ENCODE results near the gene MMRN2.
"Not testable (repeated sequence)": the region's sequence is repeated elsewhere in the genome, so short reads cannot be mapped to it uniquely, and the experiment has no call there.

- not testable (repeated sequence) for TF ChIP-seq JUN (CRISPR knock-in tag; IDR thresholded peaks at IDR 0.05); CTCF (IDR thresholded peaks at IDR 0.05); TP53 (CRISPR knock-in tag; IDR thresholded peaks at IDR 0.05); ARID4B (CRISPR knock-in tag; IDR thresholded peaks at IDR 0.05; ENCODE audit: borderline replicate concordance); FOXP4 (CRISPR knock-in tag; IDR thresholded peaks at IDR 0.05); USF1 (CRISPR knock-in tag; IDR thresholded peaks at IDR 0.05); ZNF512 (CRISPR knock-in tag; IDR thresholded peaks at IDR 0.05; ENCODE audit: borderline replicate concordance); NFATC4 (CRISPR knock-in tag; IDR thresholded peaks at IDR 0.05); FOXK1 (CRISPR knock-in tag; IDR thresholded peaks at IDR 0.05); MAX (CRISPR knock-in tag; IDR thresholded peaks at IDR 0.05); SP1 (CRISPR knock-in tag; conservative IDR thresholded peaks at IDR 0.05); ATF2 (CRISPR knock-in tag; IDR thresholded peaks at IDR 0.05; ENCODE audit: borderline replicate concordance, low read depth); ZNF121 (CRISPR knock-in tag; IDR thresholded peaks at IDR 0.05)
Measured at GRCh38 chr10:86934162-86934711, 23.2 kb downstream of the MMRN2 start.
